Measurements from ENCODE around the gene CD55. TPM values are rescaled to one million over a fixed set of nuclear protein-coding genes. Genes with fewer than 3 reads are reported as not detected.

CD55 gene
- total and polyA plus RNA-seq, 2 of the 8 experiments (the other 6 are each of a cell fraction or from before 2014, with no cell fraction given), result 20.1 to 22.8 TPM

DNA sequence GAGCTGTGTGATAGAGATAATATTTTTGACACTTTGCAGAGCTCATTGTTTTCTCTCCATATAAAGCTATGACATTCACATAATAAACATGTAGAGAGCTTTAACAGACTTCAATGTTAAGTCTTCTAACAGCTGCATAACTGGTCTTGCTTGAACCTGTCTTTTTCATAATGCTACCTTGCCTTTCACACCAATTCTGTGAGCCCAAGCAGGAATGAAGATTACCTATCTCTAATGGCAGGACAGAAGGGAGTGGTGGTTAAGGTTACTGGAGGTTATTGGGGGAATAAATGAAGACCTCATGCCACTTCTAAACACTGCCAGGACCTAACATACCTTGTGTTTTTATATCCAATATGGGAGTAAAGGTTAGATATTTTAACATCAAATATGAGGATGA, 2.3 kb upstream of the CD55 start:
- Histone ChIP-seq H3K4ac (replicated peaks; ENCODE audit: insufficient read length, low read depth, low read length) (no peak overlapping the region), H2BK120ac (replicated peaks; ENCODE audit: low read depth, low read length) (no peak overlapping the region), H2BK15ac (ENCODE audit: low read length) (no peak overlapping the region), H4K8ac (ENCODE audit: extremely low read depth, insufficient read depth, low read length) (no peak overlapping the region), H3K9ac (replicated peaks in 1 of 4; ENCODE audit: extremely low read depth in 1 of 4, low read depth in 3 of 4, low read length in 3 of 4) (no peak overlapping the region), H2BK20ac (ENCODE audit: low read length) (no peak overlapping the region), H3K23me2 (ENCODE audit: low read depth, low read length) (peaks cover 6% of the 10 kb centered on the region), H3K27me3 (replicated peaks in 1 of 4; ENCODE audit: control insufficient read depth in 3 of 4, extremely low read depth in 1 of 4, insufficient read depth in 3 of 4, low read length in 3 of 4) (no peaks in the 10 kb centered on the region), H2BK12ac (ENCODE audit: low read depth, low read length) (no peak overlapping the region), H3K36me3 (ENCODE audit: control insufficient read depth in 2 of 4, insufficient read depth in 4 of 4, low read length in 3 of 4) (peaks cover 0 to 8% (median under 1%) of the 10 kb centered on the region in 4 experiments; a peak in 2 of 8 replicates), H2AK5ac (ENCODE audit: low read depth, low read length) (no peak overlapping the region), H3K18ac (ENCODE audit: extremely low read depth, low read length) (no peak overlapping the region), H3K56ac (replicated peaks; ENCODE audit: insufficient read length, low read depth, low read length) (no peak overlapping the region), H3K4me3 (ENCODE audit: extremely low read depth in 1 of 4, insufficient read depth in 2 of 4, low read depth in 3 of 4, low read length in 4 of 4) (no peak overlapping the region), H3K4me2 (ENCODE audit: insufficient read depth in 1 of 2, low read depth in 2 of 2, low read length in 2 of 2) (no peak overlapping the region), H4K91ac (replicated peaks; ENCODE audit: insufficient read length, low read length) (no peak overlapping the region), H2AFZ (ENCODE audit: low read length) (no peak overlapping the region), H3K79me1 (ENCODE audit: low read depth, low read length) (no peaks in the 10 kb centered on the region), H4K20me1 (replicated peaks in 1 of 2; ENCODE audit: control insufficient read depth in 1 of 2, insufficient read depth in 2 of 2, low read length in 2 of 2) (peaks cover 0 to 3% of the 10 kb centered on the region in 2 experiments), H4K5ac (ENCODE audit: insufficient read length, low read depth, low read length) (no peak overlapping the region), H3K27ac (ENCODE audit: low read depth, low read length) (no peak overlapping the region), H2BK5ac (ENCODE audit: low read depth, low read length) (no peak overlapping the region), H3K14ac (ENCODE audit: insufficient read length) (no peak overlapping the region), H3K23ac (ENCODE audit: insufficient read length) (no peak overlapping the region), H3K4me1 (replicated peaks in 1 of 4; ENCODE audit: control insufficient read depth in 3 of 4, insufficient read depth in 4 of 4, low read length in 3 of 4) (peaks cover 1 to 7% (median 5%) of the 10 kb centered on the region in 4 experiments; a peak in 3 of 7 replicates), H3K9me3 (ENCODE audit: insufficient read depth in 2 of 2, low read depth in 1 of 2, low read length in 1 of 2) (no peaks in the 10 kb centered on the region), H3K79me2 (ENCODE audit: control insufficient read depth in 1 of 2, insufficient read depth in 2 of 2, low read length in 2 of 2) (peaks cover 0 to 9% of the 10 kb centered on the region in 2 experiments; a peak in 3 of 4 replicates)
- FAIRE-seq (no peak), DNase-seq (ENCODE audit: low read depth in 1 of 2, low spot score in 2 of 2) (no peak)
- TF ChIP-seq TAF1 (IDR thresholded peaks at IDR 0.05; ENCODE audit: low read depth, low read length) (no peak), RAD21 (IDR thresholded peaks at IDR 0.05 in 1 of 2, conservative IDR thresholded peaks at IDR 0.05 in 1 of 2; ENCODE audit: low read depth in 2 of 2, low read length in 2 of 2) (no peak), SIX5 (IDR thresholded peaks at IDR 0.05; ENCODE audit: low read depth, low read length) (no peak), EZH2 (IDR thresholded peaks at IDR 0.05; ENCODE audit: low read depth, low read length, severe bottlenecking) (no peak), PHF8 (conservative IDR thresholded peaks at IDR 0.05; ENCODE audit: low read depth, low read length) (no peak), SAP30 (IDR thresholded peaks at IDR 0.05; ENCODE audit: insufficient read depth, insufficient replicate concordance, low read length) (no peak), YY1 (IDR thresholded peaks at IDR 0.05; ENCODE audit: low read depth, low read length) (no peak), KDM1A (IDR thresholded peaks at IDR 0.05; ENCODE audit: borderline replicate concordance, low read length) (no peak)
- TF ChIP-seq, protein P1, sequence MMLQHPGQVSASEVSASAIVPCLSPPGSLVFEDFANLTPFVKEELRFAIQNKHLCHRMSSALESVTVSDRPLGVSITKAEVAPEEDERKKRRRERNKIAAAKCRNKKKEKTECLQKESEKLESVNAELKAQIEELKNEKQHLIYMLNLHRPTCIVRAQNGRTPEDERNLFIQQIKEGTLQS (IDR thresholded peaks at IDR 0.05; ENCODE audit: insufficient read depth, low read depth, low read length), result no peak
- TF ChIP-seq, protein P2, sequence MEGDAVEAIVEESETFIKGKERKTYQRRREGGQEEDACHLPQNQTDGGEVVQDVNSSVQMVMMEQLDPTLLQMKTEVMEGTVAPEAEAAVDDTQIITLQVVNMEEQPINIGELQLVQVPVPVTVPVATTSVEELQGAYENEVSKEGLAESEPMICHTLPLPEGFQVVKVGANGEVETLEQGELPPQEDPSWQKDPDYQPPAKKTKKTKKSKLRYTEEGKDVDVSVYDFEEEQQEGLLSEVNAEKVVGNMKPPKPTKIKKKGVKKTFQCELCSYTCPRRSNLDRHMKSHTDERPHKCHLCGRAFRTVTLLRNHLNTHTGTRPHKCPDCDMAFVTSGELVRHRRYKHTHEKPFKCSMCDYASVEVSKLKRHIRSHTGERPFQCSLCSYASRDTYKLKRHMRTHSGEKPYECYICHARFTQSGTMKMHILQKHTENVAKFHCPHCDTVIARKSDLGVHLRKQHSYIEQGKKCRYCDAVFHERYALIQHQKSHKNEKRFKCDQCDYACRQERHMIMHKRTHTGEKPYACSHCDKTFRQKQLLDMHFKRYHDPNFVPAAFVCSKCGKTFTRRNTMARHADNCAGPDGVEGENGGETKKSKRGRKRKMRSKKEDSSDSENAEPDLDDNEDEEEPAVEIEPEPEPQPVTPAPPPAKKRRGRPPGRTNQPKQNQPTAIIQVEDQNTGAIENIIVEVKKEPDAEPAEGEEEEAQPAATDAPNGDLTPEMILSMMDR (IDR thresholded peaks at IDR 0.05; ENCODE audit: control extremely low read depth in 1 of 3, insufficient read depth in 1 of 3, low read depth in 1 of 3, low read length in 3 of 3), result no peak
- TF ChIP-seq, protein P3, sequence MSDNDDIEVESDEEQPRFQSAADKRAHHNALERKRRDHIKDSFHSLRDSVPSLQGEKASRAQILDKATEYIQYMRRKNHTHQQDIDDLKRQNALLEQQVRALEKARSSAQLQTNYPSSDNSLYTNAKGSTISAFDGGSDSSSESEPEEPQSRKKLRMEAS (IDR thresholded peaks at IDR 0.05), result no peak
- ChIA-PET CTCF (ENCODE audit: partially characterized antibody) (no interaction called here), POLR2A (ENCODE audit: partially characterized antibody) (no interaction called here)
